ENCODE data around the gene GTF2F1. TPM values are rescaled to one million over a fixed set of nuclear protein-coding genes. Genes with fewer than 3 reads are reported as not detected.

The GTF2F1 gene

GRCh38 chr19:6343462-6343861 is 49.5 kb downstream of the GTF2F1 start:
- H3K4me3 ChIP-seq (ENCODE audit: low read length) = no peak overlapping the region
- no peak overlapping the region for H3K4me2 ChIP-seq (ENCODE audit: low read length)
- H2BK15ac ChIP-seq (replicated peaks; ENCODE audit: low read depth) = no peak overlapping the region
- H3K79me2 ChIP-seq (ENCODE audit: control insufficient read depth, insufficient read depth, low read length) = no peaks in the 10 kb centered on the region
- no peak overlapping the region for H3K56ac ChIP-seq (ENCODE audit: low read length)
- H2BK5ac ChIP-seq (ENCODE audit: low read length) = no peak overlapping the region
- no peak overlapping the region for H3K27ac ChIP-seq (ENCODE audit: low read depth, low read length)
- H3K4ac ChIP-seq (ENCODE audit: low read depth, low read length) = no peak overlapping the region
- WGBS (ENCODE audit: extremely low coverage, insufficient coverage, low lambda C conversion rate) = no CpG with 5 or more reads among the region's 1 CpG
- no peaks in the 10 kb centered on the region for H3K4me1 ChIP-seq (ENCODE audit: control insufficient read depth, low read depth, low read length)
- H3K27me3 ChIP-seq (ENCODE audit: insufficient read depth, low read length, poor library complexity) = no peaks in the 10 kb centered on the region
- DNase-seq = no peak
- H3K23ac ChIP-seq (ENCODE audit: low read length) = no peak overlapping the region
- H3K18ac ChIP-seq (ENCODE audit: low read length) = no peak overlapping the region
- H2AK5ac ChIP-seq (ENCODE audit: low read length) = no peak overlapping the region
- no peak overlapping the region for H4K5ac ChIP-seq (ENCODE audit: low read length)
- H3K36me3 ChIP-seq (ENCODE audit: control insufficient read depth, insufficient read depth, low read length) = no peaks in the 10 kb centered on the region
- H4K8ac ChIP-seq (ENCODE audit: low read depth, low read length) = no peak overlapping the region
- no peaks in the 10 kb centered on the region for H3K79me1 ChIP-seq (ENCODE audit: low read length)
- no peak overlapping the region for H3K9ac ChIP-seq (ENCODE audit: low read length)
- no peak overlapping the region for H2BK120ac ChIP-seq (ENCODE audit: low read depth, low read length)

DNA sequence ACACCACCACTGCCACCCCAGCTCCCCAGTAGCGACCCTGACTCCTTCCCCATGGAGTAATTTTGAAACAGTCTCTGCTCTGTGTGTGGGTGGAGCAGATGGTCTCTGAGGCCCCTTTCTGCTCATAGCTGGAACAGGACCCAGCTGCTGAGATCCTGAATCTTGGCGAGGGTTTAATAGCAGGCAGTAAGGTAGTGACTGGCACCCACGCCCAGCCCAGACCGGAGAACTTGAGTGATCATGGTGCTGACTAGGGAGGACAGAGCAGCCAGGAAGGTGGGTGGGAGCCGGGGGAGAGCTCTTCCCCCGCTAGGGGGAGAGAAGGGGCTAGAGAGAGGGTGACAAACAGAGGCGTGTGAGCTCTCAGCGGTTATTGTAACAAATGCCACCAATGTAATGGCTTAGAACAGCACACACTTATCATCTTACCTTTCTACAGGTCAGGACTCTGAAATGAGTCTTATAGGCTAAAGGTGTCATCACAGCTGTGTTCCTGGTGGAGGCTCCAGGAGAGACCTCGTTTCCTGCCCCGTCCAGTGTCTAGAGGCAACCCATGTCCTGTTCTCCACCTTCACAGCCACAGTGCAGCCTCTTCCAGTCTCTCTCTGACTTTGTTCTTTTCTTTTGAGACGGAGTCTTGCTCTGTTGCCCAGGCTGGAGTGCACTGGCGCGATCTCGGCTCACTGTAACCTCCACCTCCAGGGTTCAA is 52.3 kb downstream of the GTF2F1 start:
- Histone ChIP-seq H2BK120ac (ENCODE audit: low read depth, low read length) (no peak overlapping the region), H3K79me2 (ENCODE audit: control insufficient read depth, insufficient read depth, low read length) (no peaks in the 10 kb centered on the region), H3K79me1 (ENCODE audit: low read length) (no peaks in the 10 kb centered on the region), H2BK5ac (ENCODE audit: low read length) (no peak overlapping the region), H3K56ac (ENCODE audit: low read length) (no peak overlapping the region), H3K27me3 (ENCODE audit: insufficient read depth, low read length, poor library complexity) (no peaks in the 10 kb centered on the region), H3K4ac (ENCODE audit: low read depth, low read length) (no peak overlapping the region), H2BK15ac (replicated peaks; ENCODE audit: low read depth) (no peak overlapping the region), H3K4me1 (ENCODE audit: control insufficient read depth, low read depth, low read length) (no peaks in the 10 kb centered on the region), H3K23ac (ENCODE audit: low read length) (no peak overlapping the region), H2AK5ac (ENCODE audit: low read length) (no peak overlapping the region), H4K5ac (ENCODE audit: low read length) (no peak overlapping the region), H3K9ac (ENCODE audit: low read length) (no peak overlapping the region), H3K4me2 (ENCODE audit: low read length) (no peak overlapping the region), H3K36me3 (ENCODE audit: control insufficient read depth, insufficient read depth, low read length) (no peaks in the 10 kb centered on the region), H3K18ac (ENCODE audit: low read length) (no peak overlapping the region), H4K8ac (ENCODE audit: low read depth, low read length) (no peak overlapping the region), H3K4me3 (ENCODE audit: low read length) (no peak overlapping the region), H3K27ac (ENCODE audit: low read depth, low read length) (no peak overlapping the region)
- WGBS (ENCODE audit: extremely low coverage, insufficient coverage, low lambda C conversion rate) = no CpG with 5 or more reads among the region's 14 CpGs
- DNase-seq = no peak

- Histone ChIP-seq H3K27me3 (ENCODE audit: insufficient read depth, low read length, poor library complexity) (no peaks in the 10 kb centered on the region), H3K79me1 (ENCODE audit: low read length) (no peaks in the 10 kb centered on the region), H2BK15ac (replicated peaks; ENCODE audit: low read depth) (no peak overlapping the region), H3K4me1 (ENCODE audit: control insufficient read depth, low read depth, low read length) (no peaks in the 10 kb centered on the region), H3K56ac (ENCODE audit: low read length) (no peak overlapping the region), H3K36me3 (ENCODE audit: control insufficient read depth, insufficient read depth, low read length) (no peaks in the 10 kb centered on the region), H3K4ac (ENCODE audit: low read depth, low read length) (no peak overlapping the region), H3K4me2 (ENCODE audit: low read length) (no peak overlapping the region), H2BK5ac (ENCODE audit: low read length) (no peak overlapping the region), H3K9ac (ENCODE audit: low read length) (no peak overlapping the region), H3K27ac (ENCODE audit: low read depth, low read length) (no peak overlapping the region), H2AK5ac (ENCODE audit: low read length) (no peak overlapping the region), H3K79me2 (ENCODE audit: control insufficient read depth, insufficient read depth, low read length) (no peaks in the 10 kb centered on the region), H3K18ac (ENCODE audit: low read length) (no peak overlapping the region), H3K4me3 (ENCODE audit: low read length) (no peak overlapping the region), H4K8ac (ENCODE audit: low read depth, low read length) (no peak overlapping the region), H3K23ac (ENCODE audit: low read length) (no peak overlapping the region), H4K5ac (ENCODE audit: low read length) (no peak overlapping the region), H2BK120ac (ENCODE audit: low read depth, low read length) (no peak overlapping the region)
- no CpG with 5 or more reads among the region's 6 CpGs for WGBS (ENCODE audit: extremely low coverage, insufficient coverage, low lambda C conversion rate)
- no peak for DNase-seq
These were observed 58.3 kb downstream of the GTF2F1 start for GRCh38 chr19:6334490-6335285.

DNA sequence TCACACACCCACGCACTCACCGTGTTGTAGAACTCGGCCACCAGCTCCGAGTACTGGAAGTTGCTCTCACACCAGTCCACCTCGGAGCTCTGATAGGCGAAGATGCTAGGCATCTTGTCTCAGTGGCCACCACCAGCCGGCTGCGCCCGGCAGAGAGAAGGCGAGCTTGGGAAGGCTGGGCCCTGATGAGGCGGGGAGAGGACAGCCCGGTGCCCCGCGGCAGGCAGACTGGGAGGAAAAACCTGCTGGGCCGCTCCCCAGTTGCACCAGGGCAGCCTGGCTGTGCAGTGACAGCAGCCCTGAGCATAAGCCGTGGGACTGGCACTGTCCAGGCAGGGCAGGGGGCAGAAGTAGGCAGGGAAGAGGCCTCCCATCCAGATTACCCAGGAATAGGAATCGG is 59.5 kb downstream of the GTF2F1 start, which contains the start of gene ACER1:
Gene ACER1 (minus strand): TSS at position 174 of the 400 bp plus-strand sequence. CDS start 61 bp downstream, at position 113.
- Histone ChIP-seq H3K23ac (ENCODE audit: low read length) (no peak within 1 kb of the TSS), H2AK5ac (ENCODE audit: low read length) (no peak within 1 kb of the TSS), H3K4ac (ENCODE audit: low read depth, low read length) (no peak within 1 kb of the TSS), H3K79me2 (ENCODE audit: control insufficient read depth, insufficient read depth, low read length) (no peaks in the 10 kb centered on the region), H2BK5ac (ENCODE audit: low read length) (no peak within 1 kb of the TSS), H3K9ac (ENCODE audit: low read length) (no peak within 1 kb of the TSS), H4K5ac (ENCODE audit: low read length) (no peak within 1 kb of the TSS), H3K36me3 (ENCODE audit: control insufficient read depth, insufficient read depth, low read length) (no peaks in the 10 kb centered on the region), H2BK15ac (replicated peaks; ENCODE audit: low read depth) (no peak within 1 kb of the TSS), H3K27ac (ENCODE audit: low read depth, low read length) (no peak within 1 kb of the TSS), H3K18ac (ENCODE audit: low read length) (no peak within 1 kb of the TSS), H3K27me3 (ENCODE audit: insufficient read depth, low read length, poor library complexity) (no peaks in the 10 kb centered on the region), H3K4me2 (ENCODE audit: low read length) (no peak within 1 kb of the TSS), H3K4me3 (ENCODE audit: low read length) (no peak within 1 kb of the TSS), H4K8ac (ENCODE audit: low read depth, low read length) (no peak within 1 kb of the TSS), H2BK120ac (ENCODE audit: low read depth, low read length) (no peak within 1 kb of the TSS), H3K79me1 (ENCODE audit: low read length) (no peaks in the 10 kb centered on the region), H3K4me1 (ENCODE audit: control insufficient read depth, low read depth, low read length) (no peaks in the 10 kb centered on the region), H3K56ac (ENCODE audit: low read length) (no peak within 1 kb of the TSS)
- no CpG with 5 or more reads among the region's 17 CpGs for WGBS (ENCODE audit: extremely low coverage, insufficient coverage, low lambda C conversion rate)
- DNase-seq = no peak

Small RNA genes lying within 50 kb of the gene (small RNA-seq; reads per million reads assigned to genes)
- gene MIR6790 (ENCODE audit: insufficient read depth) = not detected
- gene MIR6885 (ENCODE audit: insufficient read depth) = not detected

All from mesendoderm (in vitro differentiated cells).